ENCODE results near the gene PAK2. TPM values are rescaled to one million over a fixed set of nuclear protein-coding genes. Genes with fewer than 3 reads are reported as not detected.

The PAK2 gene
- total and polyA plus RNA-seq, 7 donors: 17.3 to 79.4 (median 44.3) TPM

- DNase-seq (no peak), ATAC-seq (no peak)
- Histone ChIP-seq H3K4me3 (no peak overlapping the region), H3K27ac (no peak overlapping the region), H3K27me3 (ENCODE audit: insufficient read depth in 3 of 3, low read length in 2 of 3) (no peaks in the 10 kb centered on the region), H3K9me3 (peaks cover 8% of the 10 kb centered on the region), H3K36me3 (ENCODE audit: insufficient read depth in 1 of 2, low read depth in 1 of 2) (peaks cover 0 to 13% of the 10 kb centered on the region in 2 donors), H3K4me1 (peaks cover 13% of the 10 kb centered on the region)
- no peak for TF ChIP-seq CTCF (IDR thresholded peaks at IDR 0.05)
- intact Hi-C loops (cut with DNase I): no loop called here
- WGBS, 3 donors: 77 to 80% (median 78%) methylated on average over 9 of the region's 9 CpGs
Observed at GRCh38 chr3:196754091-196754981, 14.7 kb downstream of the PAK2 start.

GRCh38 chr3:196756732-196757131 lies 17.1 kb downstream of the PAK2 start:
- TF ChIP-seq CTCF (IDR thresholded peaks at IDR 0.05): no peak
- intact Hi-C loops (cut with DNase I): no loop called here
- peaks cover 13% of the 10 kb centered on the region for H3K4me1 ChIP-seq
- DNase-seq (no peak), ATAC-seq (no peak)
- H3K4me3 ChIP-seq: no peak overlapping the region
- no peaks in the 10 kb centered on the region for H3K36me3 ChIP-seq (ENCODE audit: insufficient read depth in 1 of 2, low read depth in 1 of 2)
- peaks cover 8% of the 10 kb centered on the region for H3K9me3 ChIP-seq
- no peaks in the 10 kb centered on the region for H3K27me3 ChIP-seq (ENCODE audit: insufficient read depth in 3 of 3, low read length in 2 of 3)
- WGBS, 3 donors: 74 to 98% (median 85%) methylated on average over 4 of the region's 4 CpGs
- H3K27ac ChIP-seq: no peak overlapping the region

- no peak for DNase-seq
- no peak for TF ChIP-seq CTCF (IDR thresholded peaks at IDR 0.05)
- intact Hi-C loops (cut with DNase I): no loop called here
Observed at GRCh38 chr3:196757876-196758739, 18.5 kb downstream of the PAK2 start.

GRCh38 chr3:196763179-196763578 lies 23.5 kb downstream of the PAK2 start:
- Histone ChIP-seq H3K27ac (no peak overlapping the region), H3K36me3 (ENCODE audit: insufficient read depth in 1 of 2, low read depth in 1 of 2) (no peaks in the 10 kb centered on the region), H3K27me3 (ENCODE audit: insufficient read depth in 3 of 3, low read length in 2 of 3) (no peaks in the 10 kb centered on the region), H3K9me3 (no peaks in the 10 kb centered on the region), H3K4me3 (no peak overlapping the region), H3K4me1 (peaks cover 4% of the 10 kb centered on the region)
- 82 to 98% (median 90%) methylated on average over 7 of the region's 7 CpGs for WGBS, 3 donors
- intact Hi-C loops (cut with DNase I): no loop called here
- DNase-seq (no peak), ATAC-seq (no peak)
- TF ChIP-seq CTCF (IDR thresholded peaks at IDR 0.05): no peak

More at GRCh38 chr3:196757876-196758739, 18.5 kb downstream of the PAK2 start:
- H3K4me1 ChIP-seq: peaks cover 13% of the 10 kb centered on the region
- no peaks in the 10 kb centered on the region for H3K27me3 ChIP-seq (ENCODE audit: insufficient read depth in 3 of 3, low read length in 2 of 3)
- H3K36me3 ChIP-seq (ENCODE audit: insufficient read depth in 1 of 2, low read depth in 1 of 2): no peaks in the 10 kb centered on the region
- ATAC-seq: peak; percentile 89 to 94 (median 92)
- 82 to 89% (median 84%) methylated on average over 9 of the region's 9 CpGs for WGBS, 3 donors
- H3K9me3 ChIP-seq: peaks cover 8% of the 10 kb centered on the region
- H3K27ac ChIP-seq: peak overlapping the region; percentile 38
- no peak overlapping the region for H3K4me3 ChIP-seq
